HG02588 (cell line): ENCODE measurements around the gene TRHDE.

ENCODE experiments used
- ATAC-seq: cut with Tn5 transposase; IDR thresholded peaks from one replicate; pipeline ENCODE4 v1.9.1; 2021; ENCODE audit warnings: mild to moderate bottlenecking, moderate library complexity; ENCODE audit not compliant: unreplicated experiment

Gene TRHDE, protein sequence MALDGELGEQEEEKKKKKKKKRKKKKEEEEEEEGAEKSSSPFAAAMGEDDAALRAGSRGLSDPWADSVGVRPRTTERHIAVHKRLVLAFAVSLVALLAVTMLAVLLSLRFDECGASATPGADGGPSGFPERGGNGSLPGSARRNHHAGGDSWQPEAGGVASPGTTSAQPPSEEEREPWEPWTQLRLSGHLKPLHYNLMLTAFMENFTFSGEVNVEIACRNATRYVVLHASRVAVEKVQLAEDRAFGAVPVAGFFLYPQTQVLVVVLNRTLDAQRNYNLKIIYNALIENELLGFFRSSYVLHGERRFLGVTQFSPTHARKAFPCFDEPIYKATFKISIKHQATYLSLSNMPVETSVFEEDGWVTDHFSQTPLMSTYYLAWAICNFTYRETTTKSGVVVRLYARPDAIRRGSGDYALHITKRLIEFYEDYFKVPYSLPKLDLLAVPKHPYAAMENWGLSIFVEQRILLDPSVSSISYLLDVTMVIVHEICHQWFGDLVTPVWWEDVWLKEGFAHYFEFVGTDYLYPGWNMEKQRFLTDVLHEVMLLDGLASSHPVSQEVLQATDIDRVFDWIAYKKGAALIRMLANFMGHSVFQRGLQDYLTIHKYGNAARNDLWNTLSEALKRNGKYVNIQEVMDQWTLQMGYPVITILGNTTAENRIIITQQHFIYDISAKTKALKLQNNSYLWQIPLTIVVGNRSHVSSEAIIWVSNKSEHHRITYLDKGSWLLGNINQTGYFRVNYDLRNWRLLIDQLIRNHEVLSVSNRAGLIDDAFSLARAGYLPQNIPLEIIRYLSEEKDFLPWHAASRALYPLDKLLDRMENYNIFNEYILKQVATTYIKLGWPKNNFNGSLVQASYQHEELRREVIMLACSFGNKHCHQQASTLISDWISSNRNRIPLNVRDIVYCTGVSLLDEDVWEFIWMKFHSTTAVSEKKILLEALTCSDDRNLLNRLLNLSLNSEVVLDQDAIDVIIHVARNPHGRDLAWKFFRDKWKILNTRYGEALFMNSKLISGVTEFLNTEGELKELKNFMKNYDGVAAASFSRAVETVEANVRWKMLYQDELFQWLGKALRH

DNA sequence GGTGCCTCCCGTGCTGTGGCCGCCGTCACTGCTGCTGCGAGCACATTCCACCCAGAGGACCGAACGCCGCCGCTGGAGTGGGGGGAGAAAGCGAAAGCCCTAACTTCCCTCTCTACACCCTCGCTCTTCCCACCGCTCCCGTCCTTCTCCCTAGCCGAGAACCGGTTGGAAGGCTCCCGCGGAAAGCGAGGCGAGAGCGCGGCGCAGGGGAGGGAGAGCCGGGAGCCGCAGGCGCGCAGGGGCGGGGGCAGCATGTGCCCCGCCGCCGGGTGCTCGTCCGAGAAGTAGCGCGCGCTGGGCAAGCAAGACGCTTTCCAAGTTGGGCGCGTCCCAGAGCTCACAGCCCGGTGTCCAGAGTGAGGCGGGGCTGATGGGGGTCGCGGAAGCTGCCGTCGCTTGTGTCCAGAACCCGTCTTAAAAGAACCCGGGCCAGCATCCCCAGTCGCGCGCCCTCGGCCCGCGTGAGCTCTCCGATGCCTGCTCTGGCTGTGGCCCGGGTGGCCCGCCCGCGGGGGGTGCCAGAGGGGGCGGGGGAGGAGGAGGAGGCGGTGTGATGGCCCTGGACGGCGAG is at the start of gene TRHDE:
TRHDE (plus strand) TSS at position 280 of the 571 bp plus-strand sequence; CDS start at position 554, 274 bp downstream.
- no peak for ATAC-seq

DNA sequence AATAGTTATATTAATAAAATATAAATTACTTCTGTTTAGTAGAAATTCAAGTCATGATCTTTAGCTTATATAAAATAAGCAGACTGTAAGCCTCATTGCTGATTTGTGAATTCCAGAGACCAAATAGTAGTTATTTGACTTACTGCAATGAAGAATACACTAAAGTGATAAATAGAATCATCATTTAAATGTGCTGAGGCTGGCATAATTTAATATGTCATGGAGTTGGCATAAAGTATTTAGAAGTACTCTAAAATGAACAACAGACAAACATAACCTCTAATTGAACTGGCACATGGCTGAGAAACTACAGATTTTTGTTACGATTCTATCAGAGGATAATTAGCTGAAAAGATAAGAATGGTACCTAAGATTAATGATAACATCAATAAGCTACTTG is 45.7 kb upstream of the TRHDE start:
- no peak for ATAC-seq

DNA sequence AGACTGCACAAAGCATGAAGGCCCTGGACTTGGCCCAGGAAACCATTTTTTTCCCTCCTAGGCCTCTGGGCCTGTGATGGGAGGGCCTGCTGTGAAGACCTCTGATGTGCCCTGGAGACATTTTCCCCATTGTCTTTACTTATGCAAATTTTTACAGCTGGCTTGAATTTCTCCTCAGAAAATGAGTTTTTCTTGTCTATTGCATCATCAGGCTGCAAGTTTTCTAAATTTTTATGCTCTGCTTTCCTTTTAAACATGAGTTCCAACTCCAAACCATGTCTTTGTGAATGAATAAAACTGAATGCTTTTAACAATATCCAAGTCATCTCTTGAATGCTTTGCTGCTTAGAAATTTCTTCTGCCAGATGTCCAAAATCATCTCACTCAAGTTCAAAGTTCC is 43.7 kb upstream of the TRHDE start:
- ATAC-seq = no peak

DNA sequence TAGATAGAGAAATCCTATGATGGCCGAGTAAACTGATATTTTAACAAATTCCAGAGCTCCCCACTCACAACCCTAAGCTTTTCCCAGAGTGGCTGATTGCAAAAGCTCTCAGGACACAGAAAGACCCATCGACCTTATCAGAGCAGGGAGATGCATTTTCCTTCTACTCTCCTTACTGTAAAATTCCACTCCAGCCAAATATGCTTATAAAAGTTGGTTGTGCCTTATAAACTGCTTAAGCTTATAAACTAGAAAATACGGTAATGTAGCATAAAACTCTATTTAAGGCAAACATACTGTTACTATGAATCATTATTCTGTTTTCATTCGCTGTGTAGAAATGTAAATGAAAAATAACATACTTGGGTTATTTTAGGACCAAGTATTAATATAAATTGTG is 41.6 kb upstream of the TRHDE start:
- no peak for ATAC-seq

DNA sequence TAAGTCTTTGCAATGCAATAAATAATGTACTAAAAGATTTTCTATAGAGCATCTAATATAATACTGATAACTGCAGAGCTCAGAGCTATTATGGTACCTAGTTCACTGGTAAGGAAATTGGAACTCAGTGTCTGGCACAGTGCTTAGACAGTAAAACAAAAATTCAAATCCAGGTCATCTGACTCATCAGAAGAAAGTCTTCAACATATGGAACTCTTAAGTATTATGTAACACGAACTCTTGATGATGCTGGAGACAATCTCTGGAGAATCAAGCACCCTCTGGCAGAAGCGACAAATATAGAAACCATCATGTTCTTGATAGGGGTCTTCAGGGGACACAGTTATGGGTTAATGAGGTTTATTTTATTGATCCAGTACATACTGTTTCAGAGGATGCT is 37.3 kb upstream of the TRHDE start:
- ATAC-seq = no peak

DNA sequence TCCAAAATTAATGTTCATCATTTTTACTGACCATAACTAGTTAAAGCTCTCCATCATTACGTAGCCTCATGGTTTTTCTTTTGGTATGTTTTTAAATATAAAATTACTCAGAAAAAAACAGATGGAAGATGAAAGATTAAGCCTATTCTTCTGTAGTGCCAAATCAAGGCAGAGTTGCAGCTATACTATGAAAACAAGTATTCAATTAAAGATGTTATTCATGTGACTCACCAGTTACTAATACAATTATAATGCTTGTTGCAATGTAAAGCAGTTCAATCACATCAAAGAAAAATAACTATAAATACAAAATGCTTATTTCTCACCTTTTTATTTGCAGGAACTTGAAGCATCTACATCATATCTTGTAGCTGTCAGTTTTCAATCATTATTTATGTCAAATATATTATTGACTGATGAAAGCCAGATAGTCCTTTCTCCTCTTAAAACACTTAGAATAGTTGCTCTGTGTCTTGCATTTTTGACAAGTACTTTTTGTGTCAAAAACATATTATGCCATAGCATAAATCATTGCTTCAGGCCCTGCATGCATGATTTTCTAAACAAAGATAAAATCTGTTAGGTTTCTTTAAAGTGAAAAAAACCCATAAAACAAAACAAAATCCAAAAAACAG is 36.0 kb upstream of the TRHDE start:
- ATAC-seq = no peak

DNA sequence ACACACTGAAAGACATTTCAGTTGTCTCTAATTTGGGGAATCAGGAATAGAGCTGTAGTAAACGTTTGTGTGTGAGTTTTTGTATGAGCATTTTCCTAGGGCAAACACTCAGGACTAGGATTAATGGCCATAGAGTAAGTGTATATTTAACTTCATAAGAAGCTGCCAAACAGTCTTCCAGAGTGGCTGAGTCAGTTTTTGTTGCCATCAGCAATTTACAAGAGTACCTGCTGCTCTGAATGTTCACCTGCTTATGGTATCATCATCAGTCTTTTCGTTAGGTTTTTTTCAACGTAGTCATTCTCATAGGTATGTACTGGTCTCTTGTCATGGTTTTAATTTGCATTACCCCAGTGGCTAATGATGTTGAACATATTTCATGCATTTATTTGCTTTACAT is 30.6 kb upstream of the TRHDE start:
- no peak for ATAC-seq

DNA sequence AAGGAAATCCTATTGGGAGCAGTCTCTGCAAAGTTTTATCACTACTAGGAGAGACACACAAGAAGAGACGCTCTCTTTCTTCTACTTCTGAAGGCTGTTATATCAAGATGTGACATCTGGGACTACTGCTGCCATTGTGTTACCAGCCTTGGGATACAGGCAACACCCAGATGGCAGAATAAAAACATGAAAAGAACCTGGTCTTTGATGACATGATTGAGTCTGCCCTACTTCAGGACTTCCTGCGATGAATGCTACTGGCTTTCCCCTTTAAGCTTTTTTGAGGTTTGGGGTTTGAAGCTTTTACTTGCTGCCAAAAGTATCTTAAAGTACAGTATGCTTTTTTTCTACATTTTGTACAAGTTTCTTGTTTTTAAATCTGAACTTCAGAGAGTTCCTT is 29.2 kb upstream of the TRHDE start:
- ATAC-seq = no peak

DNA sequence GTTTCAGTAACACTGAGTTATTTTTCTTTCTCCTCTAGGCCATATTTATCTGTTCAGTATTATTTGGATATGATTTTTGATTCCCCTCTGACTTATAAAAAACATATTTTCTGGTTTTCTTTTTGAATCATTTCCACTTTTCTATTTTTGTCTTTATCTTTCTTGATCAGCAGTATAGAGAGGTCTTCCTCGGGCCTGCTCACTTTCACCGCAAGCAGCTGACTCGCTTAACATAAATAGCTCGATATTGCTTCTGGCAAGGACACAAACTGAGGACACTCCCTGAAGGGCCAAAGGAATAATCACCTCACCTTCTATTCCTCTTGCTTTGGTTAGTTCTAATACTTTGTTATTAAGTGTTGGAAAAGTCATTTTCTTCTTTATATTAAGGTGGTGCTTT is 25.8 kb upstream of the TRHDE start:
- no peak for ATAC-seq

DNA sequence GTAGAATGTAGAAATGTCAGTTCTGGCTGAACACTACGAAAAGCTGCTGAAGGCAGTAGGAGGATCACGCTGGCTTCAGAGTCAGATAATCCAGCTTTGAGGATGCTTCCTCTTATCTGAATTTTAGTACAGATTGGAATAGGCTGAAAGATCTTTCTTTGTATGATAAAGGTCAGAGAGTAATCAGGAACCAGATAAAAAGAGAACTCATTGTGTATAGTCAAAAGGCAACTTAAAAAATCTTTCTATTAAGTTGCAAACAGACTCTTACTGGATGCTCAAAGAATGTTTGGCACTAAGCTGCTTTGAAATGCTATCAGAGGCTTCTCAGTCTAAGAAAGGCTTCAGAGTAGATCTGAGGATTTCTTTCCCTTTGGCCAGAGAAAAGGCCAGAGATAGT is 21.8 kb upstream of the TRHDE start:
- ATAC-seq = no peak

DNA sequence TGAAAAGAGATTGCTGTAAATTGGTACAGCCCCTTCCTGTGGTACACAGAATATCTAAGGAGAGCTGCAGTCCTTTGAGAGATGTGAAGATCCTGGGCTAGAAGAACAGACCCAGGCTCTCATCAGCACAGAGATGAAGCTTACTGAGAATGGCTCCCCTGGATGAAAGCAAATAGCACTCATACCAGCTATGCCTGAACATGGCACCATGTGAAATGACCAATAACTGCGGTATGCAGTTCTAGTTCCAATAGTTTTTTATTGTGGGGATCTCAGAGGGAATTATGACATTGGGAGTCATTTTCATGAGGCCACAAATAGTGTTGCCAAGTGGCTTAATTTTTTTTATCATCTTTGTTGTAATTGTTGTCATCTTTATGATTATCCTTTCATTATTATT is 15.4 kb upstream of the TRHDE start:
- no peak for ATAC-seq

DNA sequence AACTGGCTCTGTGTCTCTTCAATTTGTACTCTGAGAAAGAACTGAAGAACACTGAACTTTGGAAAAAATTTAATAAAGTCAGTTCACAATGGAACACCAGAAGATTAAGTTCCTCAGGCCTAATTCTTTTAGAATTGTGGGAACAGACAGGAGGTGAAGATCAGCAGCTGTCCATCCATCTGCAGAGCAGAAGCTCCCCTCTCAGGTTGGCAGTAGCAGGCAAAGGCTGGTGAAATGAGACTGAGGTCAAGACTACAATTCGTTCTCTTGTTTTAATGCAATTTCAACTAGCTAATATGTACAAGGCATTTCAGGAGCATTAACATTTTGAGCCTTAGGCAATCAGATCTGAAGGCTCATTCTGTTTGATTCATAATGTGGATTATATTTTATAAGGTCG is 10.3 kb upstream of the TRHDE start:
- ATAC-seq = no peak

DNA sequence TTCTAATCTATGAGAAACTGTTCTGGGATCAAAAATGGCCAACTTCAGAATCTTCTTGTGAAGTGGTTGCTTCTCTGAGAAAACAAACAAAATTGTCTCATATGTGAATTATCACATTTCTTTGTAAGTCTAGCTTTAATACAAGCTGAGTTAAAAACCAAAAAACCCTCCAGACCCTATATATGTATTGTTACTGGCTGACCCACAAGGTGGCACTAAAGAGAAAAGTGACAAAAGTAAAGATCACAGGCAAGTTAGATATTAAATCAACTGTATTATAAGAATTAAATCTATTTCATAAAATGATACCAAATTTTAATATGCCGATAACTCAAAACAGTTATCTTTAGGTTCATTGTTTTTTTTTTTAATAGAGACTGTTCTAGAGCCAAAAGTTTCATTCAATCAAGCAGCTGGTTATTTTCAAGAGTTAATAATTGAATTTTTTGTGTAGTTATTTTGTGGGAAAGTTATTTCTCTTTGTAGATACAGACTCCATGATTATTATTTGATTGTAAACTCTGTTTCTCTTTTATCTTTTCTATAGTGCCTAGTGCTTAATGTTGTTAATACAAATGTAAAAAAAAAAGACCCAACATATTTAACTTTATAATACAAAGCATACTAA is 7.5 kb upstream of the TRHDE start:
- ATAC-seq = no peak

DNA sequence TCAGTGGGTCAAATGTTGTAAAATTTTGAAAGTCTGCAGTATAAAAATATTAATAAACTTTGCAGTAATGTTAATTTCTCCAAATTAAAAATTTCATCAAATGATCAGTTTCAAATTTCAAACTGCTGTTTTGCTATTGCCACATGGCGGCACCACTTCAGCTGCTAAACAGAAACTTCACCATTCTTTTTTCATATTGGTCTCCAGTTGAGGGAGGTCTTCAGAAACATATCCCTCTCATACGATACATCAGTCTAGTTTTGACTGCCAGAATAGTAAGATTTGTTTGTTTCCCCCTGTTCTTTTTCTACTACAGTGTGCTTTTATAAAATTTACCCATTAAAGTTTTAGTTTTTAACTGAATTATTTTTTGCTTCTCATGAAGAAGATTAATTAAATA is 4.2 kb upstream of the TRHDE start:
- no peak for ATAC-seq

DNA sequence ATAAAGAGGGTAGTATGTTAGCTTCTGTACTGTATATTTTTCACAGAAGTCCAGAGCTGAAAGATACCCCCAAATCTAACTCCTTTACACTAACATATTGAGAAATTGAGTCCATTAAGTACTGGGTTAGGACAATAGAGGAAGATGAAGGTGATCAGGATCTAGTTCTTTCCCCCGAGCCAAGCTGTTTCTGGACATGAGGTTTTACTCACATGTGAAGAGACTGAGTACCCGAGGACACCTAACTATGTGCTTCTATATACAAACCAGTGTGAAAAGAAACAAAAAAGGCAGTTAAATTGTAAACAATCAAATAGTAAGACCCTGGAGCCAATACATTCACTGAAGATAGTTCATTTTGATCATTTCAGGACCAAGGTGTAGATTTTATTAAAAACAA is 3.8 kb upstream of the TRHDE start:
- ATAC-seq = no peak

DNA sequence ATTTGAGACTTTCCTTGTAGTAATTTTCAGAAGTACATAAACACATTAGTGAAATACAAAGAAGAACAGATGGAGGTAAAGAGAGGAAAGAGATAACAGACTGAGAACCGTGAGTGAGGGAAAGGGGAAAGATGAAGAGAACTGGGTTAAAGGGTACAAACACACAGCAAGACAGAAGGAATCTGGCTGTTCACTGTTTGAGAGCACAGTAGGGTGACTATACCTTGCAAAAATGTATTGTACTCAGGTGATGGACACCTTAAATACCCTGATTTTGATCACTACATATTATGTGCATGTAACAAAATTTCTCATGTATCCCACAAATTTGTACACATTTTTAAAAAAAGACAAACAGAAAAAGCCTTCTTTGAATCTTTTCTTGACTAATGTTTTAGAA is 2.7 kb upstream of the TRHDE start:
- no peak for ATAC-seq

DNA sequence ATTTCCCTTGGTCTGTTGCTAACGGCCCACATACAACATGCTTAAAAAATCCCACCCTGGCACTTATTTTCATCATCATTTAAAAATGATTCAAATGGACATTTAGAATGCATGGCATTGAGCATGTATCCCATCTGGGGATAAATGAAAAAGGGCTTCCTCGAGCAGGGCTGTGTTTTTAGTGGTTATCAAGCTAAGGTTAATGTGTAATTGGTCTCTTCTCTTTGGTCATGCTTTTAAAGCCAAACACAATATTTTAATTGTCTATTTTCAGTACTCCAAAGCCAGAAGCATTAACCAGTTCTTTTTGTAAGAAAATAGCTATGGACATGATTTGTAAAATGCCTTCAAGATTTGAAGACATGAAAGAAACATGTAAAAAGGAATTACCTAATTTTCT is 1.9 kb upstream of the TRHDE start:
- no peak for ATAC-seq

DNA sequence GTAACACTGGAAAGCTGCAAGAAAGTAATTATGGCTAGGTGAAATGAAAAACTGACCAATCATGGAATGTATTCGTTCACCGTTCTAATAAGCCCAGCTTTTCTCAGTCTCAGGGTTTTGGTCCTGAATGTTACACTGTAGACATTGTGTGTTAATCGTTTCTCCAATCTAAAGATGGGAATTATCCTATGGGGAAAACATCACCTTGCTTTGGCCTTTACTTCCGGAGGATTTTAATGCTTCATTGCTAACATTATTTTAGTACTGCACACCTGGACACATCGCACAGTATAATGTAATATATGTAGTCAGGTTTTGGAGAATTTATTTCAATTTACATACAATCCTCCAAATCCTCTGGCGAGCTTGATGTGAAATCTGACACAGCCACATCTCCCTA is 1.2 kb upstream of the TRHDE start:
- no peak for ATAC-seq

DNA sequence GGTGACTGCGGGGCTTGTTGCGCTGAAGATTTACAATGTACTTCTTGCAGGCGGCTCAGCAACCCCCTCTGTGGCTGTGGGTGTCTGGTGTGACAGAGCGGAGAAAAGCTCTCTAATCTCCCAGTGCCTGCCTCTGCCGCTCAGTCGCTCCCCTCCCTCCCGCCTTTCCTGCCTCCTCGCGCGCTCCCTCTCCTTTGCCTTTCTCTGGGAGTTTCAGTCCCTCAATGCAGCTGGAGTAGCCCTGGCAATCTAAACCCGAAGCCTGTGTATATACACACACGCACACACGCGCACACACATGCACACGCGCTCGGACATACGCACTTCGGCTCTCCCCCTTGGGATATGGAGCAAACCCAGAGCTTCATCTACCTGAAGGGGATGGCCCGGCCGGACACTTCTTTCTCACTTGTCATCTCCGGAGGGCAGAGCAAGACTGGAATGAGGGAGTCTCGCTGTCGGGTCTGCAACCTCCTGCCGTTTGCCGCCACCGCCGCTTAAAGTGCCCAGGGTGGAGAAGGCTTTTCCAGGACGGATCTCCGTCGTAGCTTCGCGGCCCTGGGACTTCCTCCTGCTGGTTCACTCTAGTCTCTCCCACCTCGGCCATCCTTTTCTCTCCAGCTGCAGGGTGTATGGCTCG is 599 bp upstream of the TRHDE start:
- ATAC-seq = no peak
